ENCODE measurements around the gene PPP4R2. TPM values are rescaled to one million over a fixed set of nuclear protein-coding genes. Genes with fewer than 3 reads are reported as not detected.

Gene PPP4R2
- total and polyA plus RNA-seq, 2 of the 8 experiments (the other 6 are each of a cell fraction or from before 2014, with no cell fraction given) = 11.5 to 89.9 TPM

- no peak overlapping the region for H3K14ac ChIP-seq (ENCODE audit: insufficient read length)
- no peak overlapping the region for H4K5ac ChIP-seq (ENCODE audit: insufficient read length, low read depth, low read length)
- H3K79me2 ChIP-seq (ENCODE audit: control insufficient read depth in 1 of 2, insufficient read depth in 2 of 2, low read length in 2 of 2) = peaks cover 65 to 100% of the 10 kb centered on the region in 2 experiments
- no peak overlapping the region for H3K9ac ChIP-seq (replicated peaks in 1 of 4; ENCODE audit: extremely low read depth in 1 of 4, low read depth in 3 of 4, low read length in 3 of 4)
- 92 to 100% methylated on average over 1 to 4 of the region's 4 CpGs for WGBS, 2 experiments (ENCODE audit: extremely low coverage in 1 of 2, insufficient coverage in 1 of 2, insufficient read length in 1 of 2, insufficient replicate concordance in 2 of 2, low coverage in 1 of 2, low lambda C conversion rate in 2 of 2, missing lambda C conversion rate in 1 of 2)
- H3K4me3 ChIP-seq (ENCODE audit: extremely low read depth in 1 of 4, insufficient read depth in 2 of 4, low read depth in 3 of 4, low read length in 4 of 4) = no peak overlapping the region
- CTCF ChIA-PET (ENCODE audit: partially characterized antibody) = interaction anchor here (0.7 to 1.9 kb wide), 4 partner anchors 9 to 47 kb away, joined by 3 to 11 read pairs (median 3); partner anchors contain the start of gene PPP4R2
- peaks cover 2 to 21% (median 5%) of the 10 kb centered on the region in 4 experiments; a peak in 6 of 8 replicates for H3K36me3 ChIP-seq (ENCODE audit: control insufficient read depth in 2 of 4, insufficient read depth in 4 of 4, low read length in 3 of 4)
- H2BK20ac ChIP-seq (ENCODE audit: low read length) = no peak overlapping the region
- FAIRE-seq (no peak), DNase-seq (ENCODE audit: low read depth in 1 of 2, low spot score in 2 of 2) (no peak)
- H4K8ac ChIP-seq (ENCODE audit: extremely low read depth, insufficient read depth, low read length) = no peak overlapping the region
- H3K79me1 ChIP-seq (ENCODE audit: low read depth, low read length) = no peaks in the 10 kb centered on the region; the same call in 1 of the 2 replicates
- H2AK5ac ChIP-seq (ENCODE audit: low read depth, low read length) = no peak overlapping the region
- no peak overlapping the region for H3K4ac ChIP-seq (replicated peaks; ENCODE audit: insufficient read length, low read depth, low read length)
- no peak overlapping the region for H3K18ac ChIP-seq (ENCODE audit: extremely low read depth, low read length)
- no peak overlapping the region for H4K91ac ChIP-seq (replicated peaks; ENCODE audit: insufficient read length, low read length)
- no peak overlapping the region for H2BK5ac ChIP-seq (ENCODE audit: low read depth, low read length)
- H3K23ac ChIP-seq (ENCODE audit: insufficient read length) = no peak overlapping the region
- no peaks in the 10 kb centered on the region for H3K27me3 ChIP-seq (replicated peaks in 1 of 4; ENCODE audit: control insufficient read depth in 3 of 4, extremely low read depth in 1 of 4, insufficient read depth in 3 of 4, low read length in 3 of 4)
- no peak overlapping the region for H2BK15ac ChIP-seq (ENCODE audit: low read length)
- no peaks in the 10 kb centered on the region; a peak in 1 of 7 replicates for H3K4me1 ChIP-seq (replicated peaks in 1 of 4; ENCODE audit: control insufficient read depth in 3 of 4, insufficient read depth in 4 of 4, low read length in 3 of 4)
- no peak overlapping the region for H2AFZ ChIP-seq (ENCODE audit: low read length)
- H3K27ac ChIP-seq (ENCODE audit: low read depth, low read length) = no peak overlapping the region
- peaks cover 21 to 38% of the 10 kb centered on the region in 2 experiments for H4K20me1 ChIP-seq (replicated peaks in 1 of 2; ENCODE audit: control insufficient read depth in 1 of 2, insufficient read depth in 2 of 2, low read length in 2 of 2)
- no peak overlapping the region for H2BK12ac ChIP-seq (ENCODE audit: low read depth, low read length)
- POLR2A ChIA-PET (ENCODE audit: partially characterized antibody) = interaction anchor here (1.1 to 3.7 kb wide), 7 partner anchors 8 to 47 kb away, joined by 3 to 23 read pairs (median 6); no protein-coding TSS in a partner anchor
- no peaks in the 10 kb centered on the region; the same call in 1 of the 2 replicates for H3K23me2 ChIP-seq (ENCODE audit: low read depth, low read length)
- H2BK120ac ChIP-seq (replicated peaks; ENCODE audit: low read depth, low read length) = no peak overlapping the region
- H3K56ac ChIP-seq (replicated peaks; ENCODE audit: insufficient read length, low read depth, low read length) = no peak overlapping the region
- no peaks in the 10 kb centered on the region for H3K9me3 ChIP-seq (ENCODE audit: insufficient read depth in 2 of 2, low read depth in 1 of 2, low read length in 1 of 2)
- no peak overlapping the region for H3K4me2 ChIP-seq (ENCODE audit: insufficient read depth in 1 of 2, low read depth in 2 of 2, low read length in 2 of 2)
- TF ChIP-seq EZH2 (IDR thresholded peaks at IDR 0.05; ENCODE audit: low read depth, low read length, severe bottlenecking) = no peak
- no peak for TF ChIP-seq TAF7 (optimal IDR thresholded peaks at IDR 0.05; ENCODE audit: borderline replicate concordance, low read depth, low read length)
- TF ChIP-seq ZNF274 (IDR thresholded peaks at IDR 0.05; ENCODE audit: borderline replicate concordance, extremely low read depth, low read length) = no peak
- TF ChIP-seq CBX5 (IDR thresholded peaks at IDR 0.05; ENCODE audit: low read depth, low read length) = no peak
- TF ChIP-seq KDM4A (IDR thresholded peaks at IDR 0.05; ENCODE audit: low read depth, low read length, severe bottlenecking) = no peak
- no peak for TF ChIP-seq RBBP5 (IDR thresholded peaks at IDR 0.05; ENCODE audit: borderline replicate concordance, low read depth, low read length)
- TF ChIP-seq SP1 (IDR thresholded peaks at IDR 0.05; ENCODE audit: low read depth, low read length) = no peak
- no peak for TF ChIP-seq POLR2AphosphoS5 (IDR thresholded peaks at IDR 0.05; ENCODE audit: low read depth, low read length)
- no peak for TF ChIP-seq E2F6 (IDR thresholded peaks at IDR 0.05)
- TF ChIP-seq CEBPB (IDR thresholded peaks at IDR 0.05; ENCODE audit: low read depth, low read length) = no peak
- TF ChIP-seq MAX (IDR thresholded peaks at IDR 0.05) = no peak
- TF ChIP-seq EP300 (IDR thresholded peaks at IDR 0.05; ENCODE audit: borderline replicate concordance in 1 of 2, low read depth in 2 of 2, low read length in 2 of 2) = no peak
- TF ChIP-seq POLR2A (IDR thresholded peaks at IDR 0.05; ENCODE audit: control extremely low read depth in 1 of 2, low read depth in 2 of 2, low read length in 2 of 2) = no peak
Measured at GRCh38 chr3:73009008-73009407, 12.4 kb downstream of the PPP4R2 start.

Data from H1 (cell line).